GM21529 (cell line): ENCODE data around the gene DSCAM.

Source experiments
- ATAC-seq: cut with Tn5 transposase; IDR thresholded peaks from one replicate; pipeline ENCODE4 v1.9.1; 2021; ENCODE audit not compliant: unreplicated experiment

The DSCAM gene

DNA sequence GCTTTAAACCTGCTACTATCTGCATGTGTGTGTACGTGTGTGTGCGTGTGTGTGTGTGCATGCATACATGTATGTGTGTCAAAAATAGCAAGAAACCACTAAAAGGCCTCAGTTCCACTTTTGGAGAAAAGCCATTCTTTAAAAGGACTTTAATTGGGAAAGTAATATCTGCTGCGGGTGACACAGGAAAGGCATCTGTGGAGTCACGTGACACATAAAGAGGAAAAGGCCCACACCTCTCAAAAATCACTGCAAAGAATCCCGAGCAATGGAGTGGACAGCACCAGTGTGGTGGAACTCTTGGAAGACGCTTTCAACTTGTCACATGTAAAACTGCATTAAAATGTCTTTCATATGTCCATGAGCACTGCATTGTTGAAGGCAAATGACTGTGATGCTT is 63.6 kb downstream of the DSCAM start:
- ATAC-seq: no peak

GRCh38 chr21:40770435-40771055 is 76.4 kb downstream of the DSCAM start:
- no peak for ATAC-seq

- ATAC-seq: no peak
These were observed 77.7 kb downstream of the DSCAM start for GRCh38 chr21:40769231-40769630.

GRCh38 chr21:40768056-40768455 is 78.9 kb downstream of the DSCAM start:
- ATAC-seq: no peak

GRCh38 chr21:40766381-40766780 is 80.6 kb downstream of the DSCAM start:
- no peak for ATAC-seq

DNA sequence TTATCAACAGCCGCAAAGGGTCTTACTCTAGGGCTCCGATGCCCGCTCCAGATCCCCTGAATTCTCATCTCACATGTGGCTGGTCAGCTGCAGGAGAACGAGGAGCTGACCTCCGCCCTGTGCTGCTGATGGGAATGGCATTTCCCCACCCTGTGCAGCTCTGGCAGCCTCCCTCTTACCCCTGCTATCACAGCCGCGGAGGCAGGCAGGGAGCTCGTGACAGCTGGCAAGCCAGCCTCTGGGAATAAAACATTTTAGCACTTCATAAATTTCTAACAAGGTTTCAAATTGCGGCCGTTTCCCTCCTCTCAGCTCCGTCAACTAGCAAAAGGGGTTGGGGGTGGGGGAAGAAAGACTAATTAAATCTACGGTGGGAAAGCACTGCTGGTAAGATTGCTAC is 81.1 kb downstream of the DSCAM start:
- no peak for ATAC-seq

GRCh38 chr21:40760821-40761220 is 86.1 kb downstream of the DSCAM start:
- ATAC-seq: no peak

DNA sequence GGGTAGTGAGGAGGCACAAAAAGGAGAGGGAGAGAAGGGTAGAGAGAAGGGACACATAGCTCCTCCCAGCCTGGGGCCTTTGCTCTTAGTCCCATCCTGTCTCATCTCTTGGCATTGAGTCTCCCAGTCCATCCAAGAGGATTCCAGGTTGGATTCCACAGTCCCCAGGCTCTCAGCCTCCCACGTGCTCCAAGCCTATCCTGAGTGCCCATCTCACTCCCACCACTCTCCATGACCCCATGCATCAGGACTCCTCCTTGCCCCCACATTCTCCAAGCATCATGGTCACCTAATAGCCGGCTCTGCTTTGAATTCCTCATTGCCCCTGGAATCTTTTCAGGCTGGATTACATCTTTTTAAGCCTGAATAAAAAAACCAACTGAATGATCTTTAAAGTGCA is 87.9 kb downstream of the DSCAM start:
- no peak for ATAC-seq

- no peak for ATAC-seq
These were observed 89.6 kb downstream of the DSCAM start for GRCh38 chr21:40757366-40757765.

- no peak for ATAC-seq
These were observed 92.5 kb downstream of the DSCAM start for GRCh38 chr21:40754466-40754865.

DNA sequence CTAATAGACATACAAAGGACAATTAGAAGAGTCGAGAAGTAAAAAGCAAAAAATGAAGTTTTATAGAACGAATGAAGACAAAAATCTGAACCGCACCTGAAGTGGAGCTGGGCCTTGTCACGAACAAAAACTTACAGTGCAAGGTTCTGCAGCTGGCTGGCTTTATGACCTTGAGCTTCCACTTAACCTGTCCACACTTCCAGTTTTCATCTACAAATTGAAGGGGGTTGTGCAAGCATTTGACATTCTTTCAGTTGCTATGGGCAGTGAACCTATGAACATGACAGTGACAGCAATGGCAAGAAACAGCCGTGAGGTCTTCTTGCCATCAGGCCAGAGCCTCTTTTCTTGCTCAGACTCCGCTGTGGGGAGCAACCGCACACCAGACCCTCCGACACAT is 93.2 kb downstream of the DSCAM start:
- ATAC-seq: no peak

- no peak for ATAC-seq
These were observed 94.8 kb downstream of the DSCAM start for GRCh38 chr21:40752125-40752524.

DNA sequence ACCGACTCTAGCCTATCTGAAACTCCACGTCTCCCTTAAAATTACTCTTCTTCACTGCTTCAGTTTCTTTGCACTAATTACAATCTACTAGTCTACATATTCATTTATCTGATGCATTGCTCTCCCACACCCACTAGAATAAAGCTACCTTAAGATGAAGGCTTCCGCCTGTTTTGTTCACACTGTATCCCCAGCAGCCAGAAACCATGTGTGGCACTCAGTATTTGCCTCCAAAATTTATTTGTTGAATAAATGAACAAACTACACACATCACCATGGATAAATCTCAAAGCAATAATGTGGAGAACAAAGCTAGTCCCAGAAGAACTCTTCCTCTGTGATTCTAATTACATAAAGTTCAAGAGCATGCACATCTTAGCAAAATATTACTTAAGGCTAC is 95.7 kb downstream of the DSCAM start:
- ATAC-seq: no peak

DNA sequence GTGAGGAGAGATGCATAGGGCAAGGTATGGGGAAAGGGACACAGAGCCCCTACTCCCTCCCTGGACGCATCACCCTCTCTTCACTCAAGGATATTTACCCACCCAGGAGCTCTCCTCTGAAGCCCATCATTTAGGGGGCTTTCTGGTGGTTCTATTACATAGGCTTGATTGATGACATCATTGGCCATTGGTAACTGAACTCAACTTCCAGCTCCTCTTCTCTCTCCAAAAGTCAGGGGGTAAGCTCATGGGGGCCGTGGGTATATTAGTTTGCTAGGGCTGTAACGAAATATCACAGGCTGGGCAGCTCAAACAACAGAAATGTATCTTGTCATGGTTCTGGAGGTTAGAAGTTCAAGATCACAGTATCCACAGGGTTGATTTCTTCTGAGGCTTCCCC is 110.8 kb downstream of the DSCAM start:
- ATAC-seq: no peak

- ATAC-seq: no peak
These were observed 113.9 kb downstream of the DSCAM start for GRCh38 chr21:40733024-40733397.

- no peak for ATAC-seq
These were observed 114.5 kb downstream of the DSCAM start for GRCh38 chr21:40732253-40733023.

- no peak for ATAC-seq
These were observed 115.8 kb downstream of the DSCAM start for GRCh38 chr21:40731206-40731605.

DNA sequence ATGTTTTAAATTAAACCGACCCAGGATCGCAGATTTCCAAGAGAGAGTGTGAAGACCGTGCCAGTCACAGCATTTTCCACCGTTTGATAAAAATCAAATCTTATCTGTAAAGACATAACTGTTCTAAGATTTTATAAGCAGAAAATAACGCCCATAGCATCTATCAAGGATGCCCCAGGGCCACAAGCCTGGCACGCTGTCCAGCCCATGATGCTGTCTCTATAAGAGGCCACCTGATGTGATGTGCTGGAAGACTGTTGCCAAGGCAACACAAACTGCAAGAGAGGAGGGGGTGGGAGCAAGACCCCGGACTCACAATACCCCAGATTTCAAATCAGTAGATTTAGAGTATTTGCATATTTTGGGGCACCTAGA is 116.5 kb downstream of the DSCAM start:
- ATAC-seq: no peak

- no peak for ATAC-seq
These were observed 117.1 kb downstream of the DSCAM start for GRCh38 chr21:40729761-40730425.

- no peak for ATAC-seq
These were observed 123.0 kb downstream of the DSCAM start for GRCh38 chr21:40723966-40724365.

DNA sequence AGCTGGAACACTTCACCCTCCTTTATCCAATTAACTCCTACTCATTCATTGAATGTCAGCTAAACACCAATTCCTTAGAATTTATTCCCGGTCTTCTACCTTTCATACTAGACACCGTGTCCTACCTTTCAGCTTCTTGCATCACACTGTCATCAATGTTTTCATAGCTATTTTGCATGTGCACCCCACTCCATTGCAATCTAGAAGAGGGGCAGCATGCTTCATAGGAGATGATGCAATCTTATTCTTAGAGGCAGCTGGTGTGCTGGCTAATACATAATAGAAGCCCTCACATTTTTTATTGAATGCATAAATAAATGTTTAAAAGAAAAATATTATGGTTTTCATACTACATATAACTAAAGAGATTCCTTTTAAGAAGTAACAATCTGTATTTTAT is 123.6 kb downstream of the DSCAM start:
- no peak for ATAC-seq

GRCh38 chr21:40719615-40720014 is 127.3 kb downstream of the DSCAM start:
- no peak for ATAC-seq
